Esophagus muscularis mucosa (tissue), 4 donors: ENCODE measurements around the gene PYCARD.

Experiments used
- EP300 ChIP-seq: sonication (generic); formaldehyde crosslinking; IDR thresholded peaks from one replicate; pipeline ENCODE4 v1.6.1; 2017; ENCODE audit warnings: antibody characterized with exemption
- POLR2A ChIP-seq: fragments of 450-650 bp; IDR thresholded peaks from one replicate; pipeline ENCODE4 v1.6.1; 2017; ENCODE audit warnings: antibody characterized with exemption, moderate library complexity, mild to moderate bottlenecking, low read depth
- POLR2AphosphoS5 ChIP-seq, 2 donors: sonication (generic); formaldehyde crosslinking; IDR thresholded peaks; one replicate each; pipeline ENCODE4 v1.6.1; 2017; ENCODE audit warnings: antibody characterized with exemption in 2 of 2
- TF ChIP-seq, protein P1 (sequence below), 3 experiments: fragments of 200-600 bp in 2 of 3; fragments of 450-650 bp in 1 of 3; sonication (generic) in 2 of 3; IDR thresholded peaks; one replicate each; pipeline ENCODE4 v1.5.1; 2017 to 2019; ENCODE audit warnings: antibody characterized with exemption in 3 of 3, mild to moderate bottlenecking in 2 of 3, moderate library complexity in 1 of 3

DNA sequence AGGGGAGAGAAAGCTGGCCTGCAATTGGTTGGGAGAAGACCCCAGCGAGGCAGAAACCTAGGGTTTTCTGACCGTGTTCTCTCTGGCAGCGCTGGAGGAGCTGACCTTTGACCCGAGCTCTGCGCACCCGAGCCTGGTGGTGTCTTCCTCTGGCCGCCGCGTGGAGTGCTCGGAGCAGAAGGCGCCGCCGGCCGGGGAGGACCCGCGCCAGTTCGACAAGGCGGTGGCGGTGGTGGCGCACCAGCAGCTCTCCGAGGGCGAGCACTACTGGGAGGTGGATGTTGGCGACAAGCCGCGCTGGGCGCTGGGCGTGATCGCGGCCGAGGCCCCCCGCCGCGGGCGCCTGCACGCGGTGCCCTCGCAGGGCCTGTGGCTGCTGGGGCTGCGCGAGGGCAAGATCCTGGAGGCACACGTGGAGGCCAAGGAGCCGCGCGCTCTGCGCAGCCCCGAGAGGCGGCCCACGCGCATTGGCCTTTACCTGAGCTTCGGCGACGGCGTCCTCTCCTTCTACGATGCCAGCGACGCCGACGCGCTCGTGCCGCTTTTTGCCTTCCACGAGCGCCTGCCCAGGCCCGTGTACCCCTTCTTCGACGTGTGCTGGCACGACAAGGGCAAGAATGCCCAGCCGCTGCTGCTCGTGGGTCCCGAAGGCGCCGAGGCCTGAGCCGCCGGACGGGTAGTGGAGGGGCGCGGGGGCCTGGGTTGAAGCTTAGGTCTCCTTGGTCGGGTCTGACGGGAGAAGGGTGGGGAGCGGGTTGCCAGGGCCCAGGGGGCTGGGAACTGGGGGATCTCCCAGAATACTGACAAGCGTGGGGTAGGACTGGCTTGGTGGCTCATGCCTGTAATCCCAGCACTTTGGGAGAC lies 21.8 kb upstream of the PYCARD start:
- no peak for TF ChIP-seq POLR2A
- TF ChIP-seq, protein P1, sequence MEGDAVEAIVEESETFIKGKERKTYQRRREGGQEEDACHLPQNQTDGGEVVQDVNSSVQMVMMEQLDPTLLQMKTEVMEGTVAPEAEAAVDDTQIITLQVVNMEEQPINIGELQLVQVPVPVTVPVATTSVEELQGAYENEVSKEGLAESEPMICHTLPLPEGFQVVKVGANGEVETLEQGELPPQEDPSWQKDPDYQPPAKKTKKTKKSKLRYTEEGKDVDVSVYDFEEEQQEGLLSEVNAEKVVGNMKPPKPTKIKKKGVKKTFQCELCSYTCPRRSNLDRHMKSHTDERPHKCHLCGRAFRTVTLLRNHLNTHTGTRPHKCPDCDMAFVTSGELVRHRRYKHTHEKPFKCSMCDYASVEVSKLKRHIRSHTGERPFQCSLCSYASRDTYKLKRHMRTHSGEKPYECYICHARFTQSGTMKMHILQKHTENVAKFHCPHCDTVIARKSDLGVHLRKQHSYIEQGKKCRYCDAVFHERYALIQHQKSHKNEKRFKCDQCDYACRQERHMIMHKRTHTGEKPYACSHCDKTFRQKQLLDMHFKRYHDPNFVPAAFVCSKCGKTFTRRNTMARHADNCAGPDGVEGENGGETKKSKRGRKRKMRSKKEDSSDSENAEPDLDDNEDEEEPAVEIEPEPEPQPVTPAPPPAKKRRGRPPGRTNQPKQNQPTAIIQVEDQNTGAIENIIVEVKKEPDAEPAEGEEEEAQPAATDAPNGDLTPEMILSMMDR (IDR thresholded peaks at IDR 0.05), result no peak
- TF ChIP-seq POLR2AphosphoS5 (IDR thresholded peaks at IDR 0.05), result no peak
- TF ChIP-seq EP300, result no peak
